Effector CD4-positive, alpha-beta T cell (primary cell): Measurements from ENCODE around the gene DCTPP1.
A peak's percentile ranks its signal among the peaks of the same experiment; 100 is the strongest.
"Not testable (repeated sequence)": the region's sequence is repeated elsewhere in the genome, so short reads cannot be mapped to it uniquely, and the experiment has no call there.

ENCODE experiments used
- DNase-seq: peaks from one replicate; pipeline ENCODE4 v3.0.0-alpha.2; 2020

The DCTPP1 gene

GRCh38 chr16:30413112-30413806 lies 16.6 kb downstream of the DCTPP1 start:
- DNase-seq = no peak

- peak; percentile 93 for DNase-seq
These were observed 20.4 kb downstream of the DCTPP1 start for GRCh38 chr16:30409125-30410060.

- no peak for DNase-seq
These were observed 21.9 kb downstream of the DCTPP1 start for GRCh38 chr16:30407804-30408534.

- DNase-seq = peak; percentile 81
These were observed 22.6 kb downstream of the DCTPP1 start, which contains the start of gene ZNF771 for GRCh38 chr16:30407102-30407803. Gene ZNF771, plus strand, starts transcription at chr16:30407606. Its CDS starts 448 bp downstream, at chr16:30408054.

- DNase-seq = no peak
These were observed 23.1 kb downstream of the DCTPP1 start for GRCh38 chr16:30406795-30407101.

GRCh38 chr16:30401768-30402425 lies 27.9 kb downstream of the DCTPP1 start:
- DNase-seq = no peak

- no peak for DNase-seq
These were observed 30.2 kb downstream of the DCTPP1 start for GRCh38 chr16:30399435-30400186.

- no peak for DNase-seq
These were observed 31.0 kb downstream of the DCTPP1 start for GRCh38 chr16:30398661-30399434.

- DNase-seq = no peak
These were observed 31.8 kb downstream of the DCTPP1 start for GRCh38 chr16:30397776-30398660.

- DNase-seq = no peak
These were observed 32.8 kb downstream of the DCTPP1 start for GRCh38 chr16:30397056-30397455.

- DNase-seq = not testable (repeated sequence)
These were observed 33.2 kb downstream of the DCTPP1 start for GRCh38 chr16:30396627-30397026.

GRCh38 chr16:30395992-30396585 lies 33.7 kb downstream of the DCTPP1 start:
- no peak for DNase-seq

GRCh38 chr16:30395155-30395991 lies 34.5 kb downstream of the DCTPP1 start, which contains the start of gene ZNF48:
Gene ZNF48, plus strand, starts transcription at chr16:30395420. Its CDS starts 375 bp downstream, at chr16:30395795.
- peak; percentile 34 for DNase-seq

GRCh38 chr16:30394592-30395154 lies 35.2 kb downstream of the DCTPP1 start:
- no peak for DNase-seq

GRCh38 chr16:30383521-30383920 lies 46.3 kb downstream of the DCTPP1 start:
- no peak for DNase-seq

- DNase-seq = peak; percentile 71
These were observed 47.5 kb downstream of the DCTPP1 start, which contains the start of gene SEPTIN1 for GRCh38 chr16:30382111-30382881. Gene SEPTIN1, minus strand, starts transcription at chr16:30382561. Its CDS starts 19 bp downstream, at chr16:30382542.
